HG03558 (cell line): ENCODE data around the gene ZNF341.

ENCODE experiments used
- ATAC-seq: cut with Tn5 transposase; IDR thresholded peaks from one replicate; pipeline ENCODE4 v1.9.1; 2021; ENCODE audit warnings: moderate number of reproducible peaks; ENCODE audit not compliant: unreplicated experiment; ENCODE audit errors: extremely low read depth

The ZNF341 gene

DNA sequence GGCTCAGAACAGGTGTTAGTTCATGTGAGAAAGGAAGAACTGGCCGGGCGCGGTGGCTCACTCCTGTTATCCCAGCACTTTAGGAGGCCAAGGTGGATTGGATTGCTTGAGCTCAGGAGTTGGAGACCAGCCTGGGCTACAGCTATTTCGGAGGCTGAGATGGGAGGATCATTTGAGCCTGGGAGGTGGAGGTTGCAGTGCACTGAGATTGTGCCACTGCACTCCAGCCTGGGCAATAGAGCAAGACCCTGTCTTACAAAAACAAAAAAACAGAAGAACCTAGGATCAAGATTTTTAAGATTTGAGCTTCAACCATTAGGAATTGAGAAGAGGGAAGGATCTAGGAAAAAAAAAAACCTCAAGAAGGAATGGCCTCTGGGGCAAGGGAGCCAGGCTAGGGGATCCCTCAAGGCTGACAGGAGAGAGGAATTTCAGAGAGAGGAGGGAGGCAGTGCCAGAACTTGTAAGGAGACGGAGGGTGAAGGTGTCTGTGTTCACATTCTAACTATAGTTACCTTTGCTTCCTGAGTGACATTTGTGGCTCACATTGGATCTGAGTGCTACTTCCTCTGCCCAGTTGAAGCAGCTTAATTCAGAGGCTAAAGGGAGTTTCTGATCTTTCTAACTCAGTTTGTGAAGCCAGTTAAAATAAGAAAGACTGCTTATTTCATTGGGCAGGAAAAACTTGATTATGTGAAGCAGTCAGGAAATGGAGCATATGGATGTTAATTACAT is 105.5 kb downstream of the ZNF341 start:
- no peak for ATAC-seq

- ATAC-seq, result no peak
These were observed 106.5 kb downstream of the ZNF341 start for GRCh38 chr20:33838035-33838864.

DNA sequence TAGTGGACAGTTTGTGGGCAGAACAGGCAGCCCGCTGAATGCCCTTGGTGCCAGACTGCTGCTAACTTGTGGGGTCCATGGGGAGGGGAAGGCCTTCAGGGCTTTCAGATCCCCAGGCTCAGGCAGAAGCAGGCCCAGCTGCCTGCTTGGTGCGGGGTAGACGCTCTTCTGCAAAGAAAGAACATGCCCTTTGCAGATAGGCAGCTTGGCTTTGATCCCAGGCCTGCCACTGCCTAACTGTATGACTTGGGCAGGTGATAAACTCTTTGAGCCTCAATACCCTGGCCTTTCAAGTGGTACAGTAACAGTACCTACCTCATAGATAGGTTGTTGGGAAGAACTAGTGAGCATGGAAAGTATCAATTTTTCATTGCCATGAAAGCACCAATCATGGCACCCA is 107.8 kb downstream of the ZNF341 start:
- no peak for ATAC-seq

GRCh38 chr20:33840160-33840559 is 108.4 kb downstream of the ZNF341 start:
- no peak for ATAC-seq

GRCh38 chr20:33840759-33841435 is 109.1 kb downstream of the ZNF341 start:
- ATAC-seq, result no peak

DNA sequence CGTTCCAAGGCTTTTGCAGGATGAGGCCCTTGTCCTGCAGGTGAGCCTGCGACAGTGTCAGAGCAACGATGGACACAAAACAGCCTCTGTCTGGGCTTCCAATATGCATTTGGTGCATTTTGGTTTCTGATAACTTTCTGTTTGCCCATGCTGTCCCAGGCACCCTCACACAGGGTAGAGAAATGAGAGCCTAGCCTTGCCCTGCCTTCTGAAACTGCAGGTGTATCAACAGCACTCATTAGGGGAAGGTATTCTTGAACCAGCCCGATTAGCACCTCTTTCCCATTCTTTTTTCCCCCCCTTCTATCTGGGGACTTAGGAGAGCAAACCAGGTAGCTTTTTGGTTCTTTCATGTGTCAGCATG is 109.6 kb downstream of the ZNF341 start:
- no peak for ATAC-seq
